Ishikawa (cell line): Measurements from ENCODE around the gene KCNIP3.

Experiments used
- EGR1 ChIP-seq: IDR thresholded peaks from 2 replicates; pipeline ENCODE4 v1.6.1; 2012
- TEAD4 ChIP-seq: IDR thresholded peaks from 2 replicates; pipeline ENCODE4 v1.6.1; 2012

- TF ChIP-seq EGR1: no peak
- no peak for TF ChIP-seq TEAD4
Observed at GRCh38 chr2:95320344-95320712, 23.2 kb downstream of the KCNIP3 start.
